GM08714 (cell line): ENCODE results near the gene GGA1.
"Not testable (repeated sequence)": the region's sequence is repeated elsewhere in the genome, so short reads cannot be mapped to it uniquely, and the experiment has no call there.

Experiments
- H3K4me3 ChIP-seq: fragments of 200-500 bp; sonication (Bioruptor generic); 2 replicates; pipeline ENCODE4 v1.5.1; 2014; ENCODE audit warnings: mild to moderate bottlenecking, low read length, inconsistent platforms
- ZNF274 ChIP-seq: IDR thresholded peaks from 2 replicates; pipeline ENCODE4 v1.6.1; 2012; ENCODE audit warnings: mild to moderate bottlenecking, low read depth, low read length

GGA1 gene

DNA sequence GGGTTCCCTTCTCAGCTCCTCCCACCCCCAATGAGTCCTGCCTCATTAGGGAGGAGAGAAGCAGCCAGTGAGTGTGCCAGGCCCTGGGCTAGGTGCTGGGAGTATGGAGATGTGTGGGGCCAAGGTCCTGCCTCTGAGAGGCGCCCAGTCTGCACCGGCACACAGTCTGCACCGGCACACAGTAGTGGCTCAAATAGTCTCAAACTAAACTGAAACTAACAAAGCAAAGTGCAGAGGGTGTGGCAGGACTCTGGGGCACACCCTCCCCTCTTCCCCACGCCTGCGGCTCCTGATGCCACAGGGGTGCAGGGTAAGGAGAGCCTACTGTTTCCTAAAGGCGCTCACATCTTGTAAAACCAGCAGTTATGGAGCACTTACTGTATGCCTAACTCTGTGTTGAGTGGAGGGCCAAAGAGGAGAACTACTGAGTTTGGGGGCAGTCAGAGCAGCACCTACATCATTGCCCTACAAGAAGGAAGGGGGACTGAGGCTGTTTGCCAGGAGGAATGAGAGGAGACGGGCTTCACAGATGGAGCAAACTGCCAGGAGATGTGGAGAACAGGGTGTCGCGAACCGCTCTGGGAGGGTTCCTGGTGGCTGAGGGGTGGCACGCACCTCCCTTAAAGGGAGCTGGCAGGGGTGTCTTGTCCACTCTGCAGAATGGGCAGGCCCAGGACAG lies 29.9 kb downstream of the GGA1 start:
- no peak for TF ChIP-seq ZNF274
- peak overlapping the region; percentile 78; the same call in 1 of the 2 replicates for H3K4me3 ChIP-seq

DNA sequence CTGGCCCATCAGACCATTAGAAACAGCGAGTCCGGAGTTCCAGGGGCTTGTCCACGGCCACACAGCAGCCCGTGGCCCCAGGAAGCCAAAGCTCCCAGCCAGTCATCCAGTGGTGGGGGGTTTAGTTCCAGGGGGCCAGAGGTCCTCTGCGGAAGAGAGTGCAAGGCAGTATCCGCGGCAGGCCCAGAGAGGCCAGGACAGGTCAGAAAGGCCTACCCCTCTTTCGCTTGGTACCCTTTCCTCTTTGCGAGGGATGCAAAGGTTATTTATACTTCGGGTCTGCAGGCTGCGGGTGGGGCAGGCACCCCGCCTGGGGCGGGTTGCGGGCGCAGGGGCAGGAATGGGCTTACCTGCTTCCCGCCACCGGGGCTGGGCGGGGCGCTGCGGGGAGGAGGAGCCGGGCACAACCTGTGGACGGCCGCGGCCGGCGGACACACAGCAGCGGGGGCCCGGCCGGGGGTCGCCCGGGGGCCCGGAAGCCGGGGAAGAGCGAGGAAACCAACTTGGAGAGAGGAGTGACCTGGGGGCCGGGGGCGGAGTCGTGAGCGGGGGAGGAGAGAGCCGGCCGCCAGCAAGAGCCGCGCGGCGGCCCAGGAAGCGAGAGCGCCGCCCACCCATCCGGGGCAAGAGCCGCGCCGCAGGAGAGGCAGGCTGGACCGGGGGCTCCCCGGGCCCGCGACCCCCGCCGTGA lies 30.6 kb downstream of the GGA1 start, which contains the start of gene SH3BP1:
TSS of gene SH3BP1 (plus strand) at position 600 of the 691 bp plus-strand sequence. CDS start 119 bp downstream, outside the sequence.
- H3K4me3 ChIP-seq, result peak within 1 kb of the TSS; percentile 78
- TF ChIP-seq ZNF274, result no peak

DNA sequence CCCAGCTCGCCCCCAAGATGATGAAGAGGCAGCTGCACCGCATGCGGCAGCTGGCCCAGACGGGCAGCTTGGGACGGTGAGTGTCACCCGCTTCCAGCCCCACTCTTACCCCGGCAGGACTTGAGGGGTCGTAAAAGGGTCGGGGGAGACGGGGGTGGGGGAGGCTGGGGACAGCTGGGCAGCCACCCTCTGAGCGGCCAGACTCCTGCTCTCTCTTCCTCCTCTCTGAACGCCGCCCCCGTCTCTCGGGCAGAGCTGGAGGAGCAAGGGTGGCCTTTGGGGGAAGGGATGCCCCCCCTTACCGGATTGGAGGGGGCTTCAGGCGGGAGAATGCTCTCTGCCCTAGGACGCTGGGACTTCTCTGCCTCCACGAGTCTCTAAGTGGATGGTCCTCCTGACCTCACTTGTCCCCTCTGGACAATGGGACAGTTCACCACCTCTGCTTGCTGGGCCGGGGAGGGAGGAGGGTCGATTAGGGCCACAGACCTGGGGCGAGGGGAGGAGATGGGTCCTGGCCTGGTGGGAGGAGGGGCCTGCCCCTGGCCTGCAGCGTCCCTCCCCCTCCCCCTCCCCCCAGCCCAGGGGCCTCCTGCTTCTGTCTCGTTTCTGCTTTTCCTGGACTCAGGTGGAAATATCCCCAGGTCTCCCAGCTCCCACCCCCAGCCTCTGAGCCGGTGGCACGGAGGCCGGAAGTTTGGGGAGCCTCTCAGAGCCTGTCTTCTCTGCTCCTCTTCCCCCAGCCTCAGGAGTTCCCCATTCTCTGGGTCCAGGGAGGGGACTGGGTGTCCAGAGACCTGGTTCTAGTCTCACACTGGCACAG lies 31.3 kb downstream of the GGA1 start:
- H3K4me3 ChIP-seq, result peak overlapping the region; percentile 78
- TF ChIP-seq ZNF274, result no peak

DNA sequence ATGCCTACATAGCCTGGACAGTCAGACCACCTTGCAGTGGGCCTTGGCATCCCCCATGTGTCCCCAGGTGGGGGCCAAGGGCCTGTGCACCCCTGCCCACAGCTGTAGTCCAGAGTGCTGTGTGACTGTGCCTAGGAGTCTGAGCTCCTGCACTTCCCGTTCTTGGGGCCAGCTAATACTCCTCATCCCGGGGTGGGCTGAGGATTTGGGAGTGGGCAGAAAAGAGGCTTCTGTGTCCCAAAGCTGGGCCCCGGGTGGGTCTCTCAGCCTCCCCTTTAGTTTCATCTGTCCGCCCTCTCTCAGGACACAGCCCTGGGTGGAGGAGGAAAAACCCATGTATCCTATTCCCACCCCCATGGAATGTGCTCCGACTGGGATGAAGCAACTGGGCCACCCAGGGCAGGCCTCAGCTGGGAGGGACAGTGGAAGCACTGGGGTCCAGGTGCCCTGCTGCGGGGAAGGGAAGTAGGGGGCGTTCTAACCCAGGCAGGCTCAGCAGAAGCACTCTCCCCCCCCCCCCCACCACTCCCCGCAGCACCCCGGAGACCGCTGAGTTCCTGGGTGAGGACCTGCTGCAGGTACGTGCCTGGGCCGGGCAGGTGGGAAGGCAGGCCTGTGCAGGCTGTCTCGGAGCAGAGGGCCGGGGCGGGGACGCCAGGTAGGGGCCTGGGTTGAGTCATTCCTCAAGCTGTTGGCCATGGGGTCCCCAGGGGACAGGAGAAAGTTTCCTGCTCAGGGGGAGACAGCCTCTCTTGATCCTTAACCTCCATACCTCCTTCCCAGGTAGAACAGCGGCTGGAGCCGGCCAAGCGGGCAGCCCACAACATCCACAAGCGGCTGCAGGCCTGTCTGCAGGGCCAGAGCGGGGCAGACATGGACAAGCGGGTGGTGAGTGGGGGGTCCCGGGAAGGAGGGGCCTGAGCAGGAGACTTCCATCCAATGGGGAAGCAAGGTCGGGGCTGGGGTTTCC lies 32.2 kb downstream of the GGA1 start:
- peak overlapping the region; percentile 78 for H3K4me3 ChIP-seq

DNA sequence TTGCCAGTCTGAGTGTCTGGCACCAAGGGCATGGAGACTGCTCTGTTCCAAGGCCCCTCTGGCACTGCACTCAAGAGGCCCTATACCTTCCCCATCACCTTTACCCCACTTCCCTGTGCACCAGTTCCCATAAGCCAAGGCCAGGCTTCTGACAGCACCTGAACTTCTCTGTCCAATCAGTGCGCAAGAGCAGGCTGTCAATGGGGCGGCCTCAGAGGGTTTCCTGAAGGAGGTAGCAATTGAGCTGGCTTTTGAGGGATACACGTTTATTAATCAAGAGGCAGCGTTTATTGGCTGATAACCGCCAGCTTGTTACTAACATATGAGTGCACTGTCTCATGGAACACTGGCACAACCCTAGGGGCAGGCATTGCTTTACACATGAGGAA lies 32.9 kb downstream of the GGA1 start:
- no peak overlapping the region for H3K4me3 ChIP-seq
- TF ChIP-seq ZNF274, result no peak

More for the DNA sequence above, 32.2 kb downstream of the GGA1 start:
- TF ChIP-seq ZNF274, result no peak

DNA sequence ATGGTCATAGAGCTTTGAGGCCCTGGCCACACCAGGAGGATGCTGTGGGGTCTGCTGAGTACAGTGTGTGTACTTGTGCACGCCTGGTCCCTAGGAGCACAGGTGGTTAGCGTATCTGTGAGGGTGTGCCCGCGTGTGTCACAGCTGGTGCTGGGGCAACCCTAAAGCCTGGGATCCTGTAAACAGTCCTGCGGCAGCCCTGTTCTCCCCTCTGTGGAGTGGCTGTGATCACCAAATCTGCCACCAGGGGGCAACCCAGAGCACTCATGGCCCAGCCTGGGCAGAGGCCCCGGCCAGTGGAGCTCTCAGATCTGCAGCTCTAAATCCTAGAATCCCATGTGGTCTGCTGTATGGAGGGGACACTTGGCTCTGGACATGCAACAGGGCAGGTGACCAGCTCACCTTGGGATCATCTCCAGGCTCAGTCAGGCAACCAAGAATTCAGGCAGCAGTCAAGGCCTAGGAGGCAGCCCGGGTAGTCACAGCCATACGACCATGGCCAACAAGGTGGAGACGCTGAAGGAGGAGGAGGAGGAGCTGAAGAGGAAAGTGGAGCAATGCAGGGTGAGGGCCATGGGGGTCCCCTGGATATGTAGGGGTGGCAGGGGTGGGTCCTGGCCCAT lies 34.7 kb downstream of the GGA1 start:
- no peak for TF ChIP-seq ZNF274
- no peak overlapping the region for H3K4me3 ChIP-seq

DNA sequence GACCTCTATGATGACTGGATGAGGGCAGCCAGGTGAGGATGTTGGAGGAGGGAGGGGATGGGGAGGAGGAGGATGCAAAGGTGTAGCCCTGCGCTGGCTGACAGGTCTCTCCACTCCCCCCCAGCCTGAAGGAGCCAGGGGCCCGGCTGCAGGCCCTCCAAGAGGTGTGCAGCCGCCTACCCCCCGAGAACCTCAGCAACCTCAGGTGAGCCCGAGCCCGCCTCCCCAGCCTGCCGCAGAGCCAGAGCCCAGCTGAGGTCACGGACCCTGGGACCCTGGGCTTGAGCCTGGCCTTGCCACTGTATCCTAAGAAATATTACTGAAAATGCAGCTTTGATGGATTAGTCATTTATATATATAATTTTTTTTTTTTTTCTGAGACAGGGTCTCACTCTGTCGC lies 38.7 kb downstream of the GGA1 start:
- no peak overlapping the region for H3K4me3 ChIP-seq
- TF ChIP-seq ZNF274, result no peak

DNA sequence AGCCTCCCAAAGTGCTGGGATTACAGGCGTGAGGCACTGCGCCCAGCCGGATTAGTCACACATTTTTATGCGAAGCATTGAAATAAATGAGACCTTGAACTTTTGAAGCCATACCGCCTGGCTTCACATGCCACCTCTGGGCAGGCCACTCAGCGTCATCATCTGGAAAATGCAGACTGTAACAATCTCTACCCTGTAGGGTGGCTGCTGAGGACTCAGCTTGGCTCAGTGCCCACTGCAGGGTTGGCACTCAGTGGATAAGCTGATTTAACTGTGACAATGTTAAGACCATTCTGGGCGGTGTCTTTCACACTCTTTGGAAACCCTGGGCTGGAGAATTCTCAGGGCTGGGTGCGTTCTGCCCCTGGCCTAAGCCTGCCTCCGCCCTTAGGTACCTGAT lies 39.3 kb downstream of the GGA1 start:
- no peak overlapping the region for H3K4me3 ChIP-seq
- no peak for TF ChIP-seq ZNF274

DNA sequence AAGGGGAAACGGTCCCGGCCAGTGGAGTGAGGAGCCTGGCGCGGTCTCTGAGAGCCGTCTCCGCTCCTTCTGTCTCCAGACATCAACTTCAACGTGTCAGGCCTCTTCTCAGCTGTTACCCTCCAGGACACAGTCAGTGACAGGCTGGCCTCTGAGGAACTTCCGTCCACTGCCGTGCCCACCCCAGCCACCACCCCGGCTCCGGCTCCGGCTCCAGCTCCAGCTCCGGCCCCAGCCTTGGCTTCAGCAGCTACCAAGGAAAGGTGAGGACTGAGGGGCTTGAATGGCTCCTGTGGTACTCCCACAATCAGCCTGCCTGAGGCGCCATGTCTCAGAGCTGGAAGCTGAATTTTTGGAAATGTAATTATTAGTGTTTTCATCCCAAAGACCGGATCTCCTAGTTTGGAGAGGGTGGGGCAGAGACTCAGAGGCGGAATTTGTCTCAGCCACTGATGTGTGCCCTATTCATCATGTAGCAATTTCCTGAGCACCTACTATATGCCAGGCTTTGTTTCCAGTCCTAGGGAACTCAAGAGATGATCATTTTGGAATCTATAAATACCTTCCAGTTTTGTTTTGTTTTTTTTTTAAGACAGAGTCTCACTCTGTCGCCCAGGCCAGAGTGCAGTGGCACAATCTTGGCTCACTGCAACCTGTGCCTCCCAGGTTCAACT lies 42.0 kb downstream of the GGA1 start:
- H3K4me3 ChIP-seq, result no peak overlapping the region
- no peak for TF ChIP-seq ZNF274

DNA sequence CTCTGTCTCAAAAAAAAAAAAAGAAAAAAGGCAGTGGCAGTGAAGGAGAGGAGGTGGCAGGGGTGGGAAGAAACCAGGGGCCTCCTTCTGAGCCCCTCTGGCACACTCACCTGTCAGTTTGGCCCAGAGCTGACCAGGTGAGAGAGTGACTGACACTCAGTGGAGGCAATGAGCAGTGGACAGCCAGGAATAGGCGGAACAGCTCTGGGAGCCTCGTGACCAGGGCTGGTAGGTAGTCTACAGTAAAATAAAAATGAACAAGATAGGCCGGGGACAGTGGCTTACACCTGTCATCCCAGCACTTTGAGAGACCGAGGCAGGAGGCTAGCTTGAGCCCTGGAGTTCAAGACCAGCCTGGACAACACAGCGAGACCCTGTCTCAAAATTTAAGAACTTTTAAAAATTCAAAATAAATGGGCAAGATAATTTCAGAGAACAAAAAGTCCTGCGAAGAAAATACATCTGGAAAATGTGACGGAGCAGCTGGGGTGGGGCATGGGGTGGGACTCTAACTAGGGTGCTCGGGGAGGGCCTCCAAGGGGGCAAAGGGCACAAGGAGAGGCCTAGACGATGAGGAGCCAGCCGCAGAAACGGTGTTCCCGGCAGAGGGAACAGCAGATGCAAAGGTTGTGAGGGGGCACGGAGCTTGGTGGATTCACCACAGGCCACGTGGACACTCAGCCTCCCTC lies 46.1 kb downstream of the GGA1 start:
- TF ChIP-seq ZNF274, result no peak
- H3K4me3 ChIP-seq, result no peak overlapping the region

DNA sequence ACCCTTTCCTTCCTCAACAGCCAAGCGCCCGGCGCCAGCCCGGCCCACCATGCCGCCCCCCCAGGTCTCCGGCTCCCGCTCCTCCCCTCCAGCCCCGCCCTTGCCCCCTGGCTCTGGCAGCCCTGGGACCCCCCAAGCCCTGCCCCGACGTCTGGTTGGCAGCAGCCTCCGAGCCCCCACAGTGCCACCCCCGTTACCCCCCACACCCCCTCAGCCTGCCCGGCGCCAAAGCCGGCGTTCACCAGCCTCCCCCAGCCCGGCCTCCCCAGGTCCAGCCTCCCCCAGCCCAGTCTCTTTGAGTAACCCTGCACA lies 46.6 kb downstream of the GGA1 start:
- TF ChIP-seq ZNF274, result no peak
- H3K4me3 ChIP-seq, result no peak overlapping the region

DNA sequence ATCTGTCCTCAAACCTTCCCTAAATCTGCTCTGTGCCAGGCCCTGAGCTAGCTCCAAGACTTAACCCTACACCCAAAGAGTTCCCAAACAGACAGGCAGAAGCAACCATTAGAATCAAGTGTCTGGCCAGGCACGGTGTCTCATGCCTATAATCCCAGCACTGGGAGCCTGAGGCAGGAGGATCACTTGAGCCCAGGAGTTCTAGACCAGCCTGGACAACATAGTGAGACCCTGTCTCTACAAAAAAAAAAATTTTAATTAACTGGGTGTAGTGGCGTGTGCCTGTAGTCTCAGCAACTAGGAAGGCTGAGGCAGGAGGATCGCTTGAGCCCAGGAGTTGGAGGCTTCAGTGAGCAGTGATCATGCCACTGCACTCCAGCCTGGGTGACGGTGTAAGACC lies 47.9 kb downstream of the GGA1 start:
- H3K4me3 ChIP-seq, result not testable (repeated sequence)
